ENCODE measurements around the gene NR5A1.

DNA sequence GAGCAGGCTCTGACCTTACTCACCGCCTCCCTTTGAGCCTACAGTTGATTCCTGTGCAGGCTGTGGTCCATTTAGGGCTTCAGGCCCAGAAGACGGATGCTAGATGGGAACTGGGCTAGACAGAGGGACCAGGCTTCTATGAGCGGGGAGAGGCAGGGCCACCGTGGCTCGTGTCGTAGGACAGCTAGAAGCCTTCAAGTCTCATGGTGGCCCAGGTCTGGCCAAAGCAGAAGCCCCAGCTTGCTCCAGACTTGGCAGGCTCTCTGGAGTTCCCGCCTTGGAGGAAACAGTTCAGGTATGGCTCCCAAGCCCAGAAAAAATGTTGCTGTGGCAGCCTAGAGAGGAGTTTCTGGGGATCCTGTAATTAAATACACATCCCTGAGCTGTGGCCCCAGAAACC lies 10.9 kb upstream of the NR5A1 start:
- TF ChIP-seq, protein P1, sequence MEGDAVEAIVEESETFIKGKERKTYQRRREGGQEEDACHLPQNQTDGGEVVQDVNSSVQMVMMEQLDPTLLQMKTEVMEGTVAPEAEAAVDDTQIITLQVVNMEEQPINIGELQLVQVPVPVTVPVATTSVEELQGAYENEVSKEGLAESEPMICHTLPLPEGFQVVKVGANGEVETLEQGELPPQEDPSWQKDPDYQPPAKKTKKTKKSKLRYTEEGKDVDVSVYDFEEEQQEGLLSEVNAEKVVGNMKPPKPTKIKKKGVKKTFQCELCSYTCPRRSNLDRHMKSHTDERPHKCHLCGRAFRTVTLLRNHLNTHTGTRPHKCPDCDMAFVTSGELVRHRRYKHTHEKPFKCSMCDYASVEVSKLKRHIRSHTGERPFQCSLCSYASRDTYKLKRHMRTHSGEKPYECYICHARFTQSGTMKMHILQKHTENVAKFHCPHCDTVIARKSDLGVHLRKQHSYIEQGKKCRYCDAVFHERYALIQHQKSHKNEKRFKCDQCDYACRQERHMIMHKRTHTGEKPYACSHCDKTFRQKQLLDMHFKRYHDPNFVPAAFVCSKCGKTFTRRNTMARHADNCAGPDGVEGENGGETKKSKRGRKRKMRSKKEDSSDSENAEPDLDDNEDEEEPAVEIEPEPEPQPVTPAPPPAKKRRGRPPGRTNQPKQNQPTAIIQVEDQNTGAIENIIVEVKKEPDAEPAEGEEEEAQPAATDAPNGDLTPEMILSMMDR (IDR thresholded peaks at IDR 0.05), result no peak
- TF ChIP-seq EP300 (IDR thresholded peaks at IDR 0.05) (no peak), POLR2A (IDR thresholded peaks at IDR 0.05) (no peak)
